GM18907 (cell line): Measurements from ENCODE around the gene IER2.
"Not testable (repeated sequence)": the region's sequence is repeated elsewhere in the genome, so short reads cannot be mapped to it uniquely, and the experiment has no call there.

Source experiments
- ATAC-seq: cut with Tn5 transposase; IDR thresholded peaks from one replicate; pipeline ENCODE4 v1.9.1; 2021; ENCODE audit warnings: mild to moderate bottlenecking, moderate library complexity; ENCODE audit not compliant: unreplicated experiment

The IER2 gene

GRCh38 chr19:13190781-13191540, 40.8 kb downstream of the IER2 start:
- ATAC-seq = no peak

DNA sequence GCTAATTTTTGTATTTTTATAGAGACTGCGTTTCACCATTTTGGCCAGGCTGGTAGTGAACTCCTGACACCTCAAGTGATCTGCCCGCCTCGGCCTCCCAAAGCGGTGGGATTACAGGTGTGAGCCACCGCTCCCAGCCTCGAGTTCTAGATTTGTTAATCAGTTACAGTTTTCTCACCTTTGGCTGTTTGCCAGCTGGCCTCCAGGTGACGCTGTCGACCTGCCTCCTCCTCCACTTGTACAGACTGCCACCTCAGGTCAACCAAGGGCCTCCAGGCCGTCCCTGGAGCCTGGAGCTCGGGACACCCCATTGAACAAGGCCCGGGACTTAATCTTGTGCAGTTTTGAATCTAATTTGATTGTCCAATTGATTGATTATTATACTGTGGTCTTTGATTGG, 45.5 kb downstream of the IER2 start:
- no peak for ATAC-seq

GRCh38 chr19:13198634-13199033, 48.4 kb downstream of the IER2 start:
- no peak for ATAC-seq

GRCh38 chr19:13202112-13202511, 51.9 kb downstream of the IER2 start:
- ATAC-seq = not testable (repeated sequence)
